AG04450 (cell line): ENCODE data around the gene ZNF831. TPM values are rescaled to one million over a fixed set of nuclear protein-coding genes. Genes with fewer than 3 reads are reported as not detected.

ENCODE experiments used
- CTCF ChIA-PET: fragments of 300-600, 350-600 bp; formaldehyde crosslinking; extraction: SDS; loops from one replicate; lab custom pipeline; 2022; ENCODE audit warnings: antibody characterized with exemption, inconsistent platforms; lab: Charles Lee
- POLR2A ChIA-PET: fragments of 350-600 bp; formaldehyde crosslinking; extraction: SDS; loops from one replicate; lab custom pipeline; 2021; ENCODE audit warnings: antibody characterized with exemption, inconsistent platforms; lab: Yijun Ruan, JAX
- DNase-seq: peaks from one replicate; pipeline ENCODE4 v3.0.0-alpha.2; 2011; ENCODE audit warnings: low read depth, low spot score
- H3K27ac ChIP-seq: one replicate; pipeline ENCODE4 v1.5.1; 2012; ENCODE audit warnings: low read depth, low read length, control low read depth
- H3K27me3 ChIP-seq: one replicate; pipeline ENCODE4 v1.6.0; 2012; ENCODE audit warnings: low read length; ENCODE audit not compliant: control insufficient read depth, insufficient read depth
- H3K4me3 ChIP-seq: 2 replicates; pipeline ENCODE4 v1.5.1; 2011; ENCODE audit warnings: mild to moderate bottlenecking, low read depth, low read length, control low read depth
- H3K9me3 ChIP-seq: 2 replicates; pipeline ENCODE4 v1.5.1; 2012; ENCODE audit warnings: low read length; ENCODE audit not compliant: control insufficient read depth, insufficient read depth
- CTCF ChIP-seq: IDR thresholded peaks from 2 replicates; pipeline ENCODE4 v1.5.1; 2011; ENCODE audit warnings: low read depth, low read length, control low read depth, inconsistent platforms
- polyA plus RNA-seq: library from polyadenylated mRNA; depleted of rRNA; stranded (reverse); fragments of >200 nt; gene quantifications from 2 replicates; pipeline ENCODE4 v1.2.3, GENCODE V29; 2011

ZNF831 gene
- polyA plus RNA-seq, 1 experiment, result not detected

GRCh38 chr20:59144831-59145196 is 18.8 kb upstream of the ZNF831 start:
- ChIA-PET POLR2A (no interaction called here), CTCF (no interaction called here)
- no peak overlapping the region for H3K27ac ChIP-seq
- H3K4me3 ChIP-seq, result no peak overlapping the region
- no peaks in the 10 kb centered on the region; the same call in 1 of the 2 replicates for H3K9me3 ChIP-seq
- no peak for TF ChIP-seq CTCF
- DNase-seq, result no peak
- no peaks in the 10 kb centered on the region for H3K27me3 ChIP-seq

GRCh38 chr20:59145247-59145923 is 18.2 kb upstream of the ZNF831 start:
- DNase-seq, result no peak
- no peak overlapping the region for H3K27ac ChIP-seq
- no peak for TF ChIP-seq CTCF
- POLR2A ChIA-PET, result no interaction called here
- H3K9me3 ChIP-seq, result no peaks in the 10 kb centered on the region; the same call in 1 of the 2 replicates
- no peaks in the 10 kb centered on the region for H3K27me3 ChIP-seq
- CTCF ChIA-PET, result no interaction called here
- no peak overlapping the region for H3K4me3 ChIP-seq

- DNase-seq, result no peak
- Histone ChIP-seq H3K4me3 (no peak overlapping the region), H3K9me3 (no peaks in the 10 kb centered on the region; the same call in 1 of the 2 replicates), H3K27me3 (no peaks in the 10 kb centered on the region), H3K27ac (no peak overlapping the region)
- TF ChIP-seq CTCF, result no peak
- CTCF ChIA-PET, result no interaction called here
- POLR2A ChIA-PET, result no interaction called here
Measured at GRCh38 chr20:59145924-59146779, 17.5 kb upstream of the ZNF831 start.

GRCh38 chr20:59146780-59147565 is 16.6 kb upstream of the ZNF831 start:
- H3K27ac ChIP-seq, result no peak overlapping the region
- CTCF ChIA-PET, result no interaction called here
- no peaks in the 10 kb centered on the region; the same call in 1 of the 2 replicates for H3K9me3 ChIP-seq

More at GRCh38 chr20:59146780-59147565, 16.6 kb upstream of the ZNF831 start:
- H3K4me3 ChIP-seq, result no peak overlapping the region
- no peak for DNase-seq
- H3K27me3 ChIP-seq, result no peaks in the 10 kb centered on the region
- TF ChIP-seq CTCF, result no peak
- POLR2A ChIA-PET, result no interaction called here
